GM19455 (cell line): ENCODE data around the gene CHL1.

ENCODE experiments used
- ATAC-seq: cut with Tn5 transposase; IDR thresholded peaks from one replicate; pipeline ENCODE4 v1.9.1; 2021; ENCODE audit not compliant: unreplicated experiment

The CHL1 gene

GRCh38 chr3:277873-278272 is 81.3 kb downstream of the CHL1 start:
- ATAC-seq: peak; percentile 5

- peak; percentile 76 for ATAC-seq
Observed at GRCh38 chr3:278300-279064, 81.9 kb downstream of the CHL1 start.

- no peak for ATAC-seq
Observed at GRCh38 chr3:279325-279724, 82.8 kb downstream of the CHL1 start.

- ATAC-seq: no peak
Observed at GRCh38 chr3:280681-281080, 84.1 kb downstream of the CHL1 start.

- ATAC-seq: no peak
Observed at GRCh38 chr3:284322-284721, 87.8 kb downstream of the CHL1 start.

GRCh38 chr3:288417-288816 is 91.9 kb downstream of the CHL1 start:
- ATAC-seq: no peak

- ATAC-seq: no peak
Observed at GRCh38 chr3:291028-291427, 94.5 kb downstream of the CHL1 start.

GRCh38 chr3:291646-292436 is 95.3 kb downstream of the CHL1 start:
- ATAC-seq: no peak

GRCh38 chr3:294096-294495 is 97.5 kb downstream of the CHL1 start:
- ATAC-seq: no peak

GRCh38 chr3:294581-294980 is 98.0 kb downstream of the CHL1 start:
- no peak for ATAC-seq

GRCh38 chr3:295166-295565 is 98.6 kb downstream of the CHL1 start:
- ATAC-seq: no peak

- ATAC-seq: no peak
Observed at GRCh38 chr3:297585-297984, 101.0 kb downstream of the CHL1 start.

- ATAC-seq: no peak
Observed at GRCh38 chr3:299590-300301, 103.2 kb downstream of the CHL1 start.

- ATAC-seq: no peak
Observed at GRCh38 chr3:307182-307581, 110.6 kb downstream of the CHL1 start.

GRCh38 chr3:308597-309321 is 112.2 kb downstream of the CHL1 start:
- ATAC-seq: no peak

- no peak for ATAC-seq
Observed at GRCh38 chr3:312160-312733, 115.7 kb downstream of the CHL1 start.

GRCh38 chr3:312911-313310 is 116.3 kb downstream of the CHL1 start:
- no peak for ATAC-seq

- ATAC-seq: no peak
Observed at GRCh38 chr3:317012-317411, 120.4 kb downstream of the CHL1 start.

GRCh38 chr3:318903-319302 is 122.3 kb downstream of the CHL1 start:
- no peak for ATAC-seq

- ATAC-seq: no peak
Observed at GRCh38 chr3:324423-324822, 127.9 kb downstream of the CHL1 start.

GRCh38 chr3:325495-325894 is 128.9 kb downstream of the CHL1 start:
- no peak for ATAC-seq
